Stomach (tissue), 4 donors: ENCODE measurements around the gene HAGHL.

Experiments
- EP300 ChIP-seq: sonication (generic); formaldehyde crosslinking; IDR thresholded peaks from one replicate; pipeline ENCODE4 v1.6.1; 2017; ENCODE audit warnings: antibody characterized with exemption
- POLR2A ChIP-seq, 4 donors: fragments of 450-650 bp; IDR thresholded peaks; one replicate each; pipeline ENCODE4 v1.6.1; 2016; ENCODE audit warnings: antibody characterized with exemption in 4 of 4, control low read depth in 2 of 4, mild to moderate bottlenecking in 1 of 4, moderate library complexity in 1 of 4
- TF ChIP-seq, protein P1 (sequence below), 7 experiments: fragments of 450-650 bp in 4 of 7; fragments of 200-600 bp in 3 of 7; sonication (generic) in 3 of 7; IDR thresholded peaks; one replicate each; pipeline ENCODE4 v1.5.1; 2016 to 2019; ENCODE audit warnings: antibody characterized with exemption in 7 of 7, control low read depth in 2 of 7, mild to moderate bottlenecking in 1 of 7

DNA sequence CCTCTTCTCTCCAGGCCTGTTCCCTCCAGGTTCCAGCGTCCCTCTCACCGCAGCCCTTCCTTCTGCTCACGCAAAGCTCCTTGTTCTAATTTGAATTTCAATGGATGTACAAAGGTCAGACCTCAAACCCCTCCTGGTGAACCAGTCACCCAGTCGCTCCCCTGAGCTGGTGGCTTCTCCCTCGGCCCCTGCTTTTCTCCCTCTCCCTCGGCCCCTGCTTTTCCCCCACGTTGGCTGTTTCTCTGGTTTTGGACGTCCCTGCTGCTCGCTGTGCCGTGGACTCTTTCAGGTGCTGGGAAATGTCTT, 25.1 kb downstream of the HAGHL start:
- TF ChIP-seq, protein P1, sequence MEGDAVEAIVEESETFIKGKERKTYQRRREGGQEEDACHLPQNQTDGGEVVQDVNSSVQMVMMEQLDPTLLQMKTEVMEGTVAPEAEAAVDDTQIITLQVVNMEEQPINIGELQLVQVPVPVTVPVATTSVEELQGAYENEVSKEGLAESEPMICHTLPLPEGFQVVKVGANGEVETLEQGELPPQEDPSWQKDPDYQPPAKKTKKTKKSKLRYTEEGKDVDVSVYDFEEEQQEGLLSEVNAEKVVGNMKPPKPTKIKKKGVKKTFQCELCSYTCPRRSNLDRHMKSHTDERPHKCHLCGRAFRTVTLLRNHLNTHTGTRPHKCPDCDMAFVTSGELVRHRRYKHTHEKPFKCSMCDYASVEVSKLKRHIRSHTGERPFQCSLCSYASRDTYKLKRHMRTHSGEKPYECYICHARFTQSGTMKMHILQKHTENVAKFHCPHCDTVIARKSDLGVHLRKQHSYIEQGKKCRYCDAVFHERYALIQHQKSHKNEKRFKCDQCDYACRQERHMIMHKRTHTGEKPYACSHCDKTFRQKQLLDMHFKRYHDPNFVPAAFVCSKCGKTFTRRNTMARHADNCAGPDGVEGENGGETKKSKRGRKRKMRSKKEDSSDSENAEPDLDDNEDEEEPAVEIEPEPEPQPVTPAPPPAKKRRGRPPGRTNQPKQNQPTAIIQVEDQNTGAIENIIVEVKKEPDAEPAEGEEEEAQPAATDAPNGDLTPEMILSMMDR (IDR thresholded peaks at IDR 0.05), result no peak
- TF ChIP-seq EP300 (no peak), POLR2A (IDR thresholded peaks at IDR 0.05) (no peak)
